ENCODE measurements around the gene PRELID3B.

PRELID3B gene

GRCh38 chr20:59050437-59050836 is 7.9 kb upstream of the PRELID3B start:
- Histone ChIP-seq H3K23ac (ENCODE audit: low read length in 2 of 2) (no peak overlapping the region), H2BK120ac (ENCODE audit: low read depth, low read length) (no peak overlapping the region), H3K4me1 (ENCODE audit: control insufficient read depth, insufficient read depth, low read depth, low read length) (no peaks in the 10 kb centered on the region), H3K79me1 (replicated peaks; ENCODE audit: low read length, poor library complexity, severe bottlenecking) (no peaks in the 10 kb centered on the region), H3K18ac (ENCODE audit: low read depth in 1 of 2, low read length in 2 of 2) (no peak overlapping the region), H2AK5ac (ENCODE audit: low read length, severe bottlenecking) (no peak overlapping the region), H2BK12ac (ENCODE audit: low read length in 2 of 2) (no peak overlapping the region), H2AFZ (ENCODE audit: low read depth, low read length) (no peak overlapping the region), H2BK15ac (ENCODE audit: low read depth, poor library complexity, severe bottlenecking) (no peak overlapping the region), H4K8ac (ENCODE audit: low read length) (no peak overlapping the region), H3K14ac (ENCODE audit: low read length in 2 of 2) (no peak overlapping the region), H2BK5ac (ENCODE audit: low read depth, low read length, poor library complexity, severe bottlenecking) (no peak overlapping the region), H3K36me3 (ENCODE audit: control insufficient read depth in 1 of 2, insufficient read depth in 2 of 2, low read depth in 1 of 2, low read length in 2 of 2) (no peaks in the 10 kb centered on the region), H3K27me3 (ENCODE audit: control insufficient read depth in 1 of 2, insufficient read depth in 1 of 2, low read length in 2 of 2) (peaks cover 7 to 13% of the 10 kb centered on the region in 2 experiments), H3K9me3 (ENCODE audit: control insufficient read depth, low read length) (no peaks in the 10 kb centered on the region), H3K4me3 (ENCODE audit: insufficient read depth in 1 of 2, low read depth in 1 of 2, low read length in 2 of 2) (no peak overlapping the region), H4K91ac (ENCODE audit: low read length) (no peak overlapping the region), H3K4ac (ENCODE audit: low read depth in 1 of 2, low read length in 2 of 2) (no peak overlapping the region), H3K9ac (ENCODE audit: low read length) (no peak overlapping the region), H3K27ac (ENCODE audit: low read length, poor library complexity, severe bottlenecking) (no peak overlapping the region), H3K4me2 (ENCODE audit: low read length, poor library complexity, severe bottlenecking) (no peak overlapping the region)
- WGBS = 100% methylated on average over 1 of the region's 1 CpG
- DNase-seq = no peak

GRCh38 chr20:59048681-59049030 is 6.1 kb upstream of the PRELID3B start:
- Histone ChIP-seq H3K27me3 (ENCODE audit: control insufficient read depth in 1 of 2, insufficient read depth in 1 of 2, low read length in 2 of 2) (peaks cover 7 to 13% of the 10 kb centered on the region in 2 experiments), H2BK5ac (ENCODE audit: low read depth, low read length, poor library complexity, severe bottlenecking) (no peak overlapping the region), H2AK5ac (ENCODE audit: low read length, severe bottlenecking) (no peak overlapping the region), H3K4me2 (ENCODE audit: low read length, poor library complexity, severe bottlenecking) (no peak overlapping the region), H3K23ac (ENCODE audit: low read length in 2 of 2) (no peak overlapping the region), H3K27ac (ENCODE audit: low read length, poor library complexity, severe bottlenecking) (no peak overlapping the region), H2BK120ac (ENCODE audit: low read depth, low read length) (no peak overlapping the region), H3K4me3 (ENCODE audit: insufficient read depth in 1 of 2, low read depth in 1 of 2, low read length in 2 of 2) (peak overlapping the region in 1 of 2 experiments; percentile 73), H3K4ac (ENCODE audit: low read depth in 1 of 2, low read length in 2 of 2) (no peak overlapping the region), H4K8ac (ENCODE audit: low read length) (no peak overlapping the region), H3K18ac (ENCODE audit: low read depth in 1 of 2, low read length in 2 of 2) (no peak overlapping the region), H3K9me3 (ENCODE audit: control insufficient read depth, low read length) (no peaks in the 10 kb centered on the region), H2AFZ (ENCODE audit: low read depth, low read length) (no peak overlapping the region), H3K9ac (ENCODE audit: low read length) (peak overlapping the region; percentile 60), H3K14ac (ENCODE audit: low read length in 2 of 2) (no peak overlapping the region), H4K91ac (ENCODE audit: low read length) (no peak overlapping the region), H3K36me3 (ENCODE audit: control insufficient read depth in 1 of 2, insufficient read depth in 2 of 2, low read depth in 1 of 2, low read length in 2 of 2) (no peaks in the 10 kb centered on the region), H3K79me1 (replicated peaks; ENCODE audit: low read length, poor library complexity, severe bottlenecking) (no peaks in the 10 kb centered on the region), H2BK15ac (ENCODE audit: low read depth, poor library complexity, severe bottlenecking) (no peak overlapping the region), H3K4me1 (ENCODE audit: control insufficient read depth, insufficient read depth, low read depth, low read length) (no peaks in the 10 kb centered on the region), H2BK12ac (ENCODE audit: low read length in 2 of 2) (no peak overlapping the region)
- no peak for DNase-seq
- WGBS = 75% methylated on average over 2 of the region's 2 CpGs

GRCh38 chr20:59047938-59048680 is 5.5 kb upstream of the PRELID3B start:
- Histone ChIP-seq H2AK5ac (ENCODE audit: low read length, severe bottlenecking) (no peak overlapping the region), H3K4me3 (ENCODE audit: insufficient read depth in 1 of 2, low read depth in 1 of 2, low read length in 2 of 2) (peak overlapping the region in 1 of 2 experiments; percentile 73), H4K8ac (ENCODE audit: low read length) (no peak overlapping the region), H3K27me3 (ENCODE audit: control insufficient read depth in 1 of 2, insufficient read depth in 1 of 2, low read length in 2 of 2) (peaks cover 7 to 13% of the 10 kb centered on the region in 2 experiments), H3K14ac (ENCODE audit: low read length in 2 of 2) (no peak overlapping the region), H2BK5ac (ENCODE audit: low read depth, low read length, poor library complexity, severe bottlenecking) (no peak overlapping the region), H3K4me1 (ENCODE audit: control insufficient read depth, insufficient read depth, low read depth, low read length) (peaks cover 2% of the 10 kb centered on the region), H3K36me3 (ENCODE audit: control insufficient read depth in 1 of 2, insufficient read depth in 2 of 2, low read depth in 1 of 2, low read length in 2 of 2) (no peaks in the 10 kb centered on the region), H2BK15ac (ENCODE audit: low read depth, poor library complexity, severe bottlenecking) (no peak overlapping the region), H3K9me3 (ENCODE audit: control insufficient read depth, low read length) (no peaks in the 10 kb centered on the region), H2AFZ (ENCODE audit: low read depth, low read length) (no peak overlapping the region), H3K23ac (ENCODE audit: low read length in 2 of 2) (no peak overlapping the region), H3K27ac (ENCODE audit: low read length, poor library complexity, severe bottlenecking) (no peak overlapping the region), H4K91ac (ENCODE audit: low read length) (no peak overlapping the region), H3K4me2 (ENCODE audit: low read length, poor library complexity, severe bottlenecking) (no peak overlapping the region), H3K4ac (ENCODE audit: low read depth in 1 of 2, low read length in 2 of 2) (no peak overlapping the region), H2BK12ac (ENCODE audit: low read length in 2 of 2) (no peak overlapping the region), H3K9ac (ENCODE audit: low read length) (peak overlapping the region; percentile 60), H3K79me1 (replicated peaks; ENCODE audit: low read length, poor library complexity, severe bottlenecking) (no peaks in the 10 kb centered on the region), H3K18ac (ENCODE audit: low read depth in 1 of 2, low read length in 2 of 2) (no peak overlapping the region), H2BK120ac (ENCODE audit: low read depth, low read length) (no peak overlapping the region)
- DNase-seq = peak; percentile 67
- 79% methylated on average over 5 of the region's 5 CpGs for WGBS

- peaks cover 7 to 11% of the 10 kb centered on the region in 2 experiments for H3K27me3 ChIP-seq (ENCODE audit: control insufficient read depth in 1 of 2, insufficient read depth in 1 of 2, low read length in 2 of 2)
- no peak overlapping the region for H3K4me3 ChIP-seq (ENCODE audit: insufficient read depth in 1 of 2, low read depth in 1 of 2, low read length in 2 of 2)
- no peak overlapping the region for H3K4me2 ChIP-seq (ENCODE audit: low read length, poor library complexity, severe bottlenecking)
- H2BK15ac ChIP-seq (ENCODE audit: low read depth, poor library complexity, severe bottlenecking) = no peak overlapping the region
- no peak overlapping the region for H2AK5ac ChIP-seq (ENCODE audit: low read length, severe bottlenecking)
- 97% methylated on average over 3 of the region's 3 CpGs for WGBS
- no peaks in the 10 kb centered on the region for H3K36me3 ChIP-seq (ENCODE audit: control insufficient read depth in 1 of 2, insufficient read depth in 2 of 2, low read depth in 1 of 2, low read length in 2 of 2)
- H3K9me3 ChIP-seq (ENCODE audit: control insufficient read depth, low read length) = no peaks in the 10 kb centered on the region
- no peak overlapping the region for H2BK12ac ChIP-seq (ENCODE audit: low read length in 2 of 2)
- H3K79me1 ChIP-seq (replicated peaks; ENCODE audit: low read length, poor library complexity, severe bottlenecking) = no peaks in the 10 kb centered on the region
- no peak for DNase-seq
- H3K4ac ChIP-seq (ENCODE audit: low read depth in 1 of 2, low read length in 2 of 2) = no peak overlapping the region
- H4K91ac ChIP-seq (ENCODE audit: low read length) = no peak overlapping the region
- no peak overlapping the region for H3K9ac ChIP-seq (ENCODE audit: low read length)
- H4K8ac ChIP-seq (ENCODE audit: low read length) = no peak overlapping the region
- H2BK120ac ChIP-seq (ENCODE audit: low read depth, low read length) = no peak overlapping the region
- H3K18ac ChIP-seq (ENCODE audit: low read depth in 1 of 2, low read length in 2 of 2) = no peak overlapping the region
- no peak overlapping the region for H2BK5ac ChIP-seq (ENCODE audit: low read depth, low read length, poor library complexity, severe bottlenecking)
- no peak overlapping the region for H3K27ac ChIP-seq (ENCODE audit: low read length, poor library complexity, severe bottlenecking)
- H2AFZ ChIP-seq (ENCODE audit: low read depth, low read length) = no peak overlapping the region
- no peak overlapping the region for H3K23ac ChIP-seq (ENCODE audit: low read length in 2 of 2)
- no peak overlapping the region for H3K14ac ChIP-seq (ENCODE audit: low read length in 2 of 2)
- peaks cover 5% of the 10 kb centered on the region for H3K4me1 ChIP-seq (ENCODE audit: control insufficient read depth, insufficient read depth, low read depth, low read length)
Measured at GRCh38 chr20:59046862-59047261, 4.3 kb upstream of the PRELID3B start.
